GM21737 (cell line): ENCODE measurements around the gene PBLD.
"Not testable (repeated sequence)": the region's sequence is repeated elsewhere in the genome, so short reads cannot be mapped to it uniquely, and the experiment has no call there.

Experiments
- ATAC-seq: cut with Tn5 transposase; IDR thresholded peaks from one replicate; pipeline ENCODE4 v1.9.1; 2021; ENCODE audit warnings: mild to moderate bottlenecking, moderate library complexity; ENCODE audit not compliant: unreplicated experiment

PBLD gene

DNA sequence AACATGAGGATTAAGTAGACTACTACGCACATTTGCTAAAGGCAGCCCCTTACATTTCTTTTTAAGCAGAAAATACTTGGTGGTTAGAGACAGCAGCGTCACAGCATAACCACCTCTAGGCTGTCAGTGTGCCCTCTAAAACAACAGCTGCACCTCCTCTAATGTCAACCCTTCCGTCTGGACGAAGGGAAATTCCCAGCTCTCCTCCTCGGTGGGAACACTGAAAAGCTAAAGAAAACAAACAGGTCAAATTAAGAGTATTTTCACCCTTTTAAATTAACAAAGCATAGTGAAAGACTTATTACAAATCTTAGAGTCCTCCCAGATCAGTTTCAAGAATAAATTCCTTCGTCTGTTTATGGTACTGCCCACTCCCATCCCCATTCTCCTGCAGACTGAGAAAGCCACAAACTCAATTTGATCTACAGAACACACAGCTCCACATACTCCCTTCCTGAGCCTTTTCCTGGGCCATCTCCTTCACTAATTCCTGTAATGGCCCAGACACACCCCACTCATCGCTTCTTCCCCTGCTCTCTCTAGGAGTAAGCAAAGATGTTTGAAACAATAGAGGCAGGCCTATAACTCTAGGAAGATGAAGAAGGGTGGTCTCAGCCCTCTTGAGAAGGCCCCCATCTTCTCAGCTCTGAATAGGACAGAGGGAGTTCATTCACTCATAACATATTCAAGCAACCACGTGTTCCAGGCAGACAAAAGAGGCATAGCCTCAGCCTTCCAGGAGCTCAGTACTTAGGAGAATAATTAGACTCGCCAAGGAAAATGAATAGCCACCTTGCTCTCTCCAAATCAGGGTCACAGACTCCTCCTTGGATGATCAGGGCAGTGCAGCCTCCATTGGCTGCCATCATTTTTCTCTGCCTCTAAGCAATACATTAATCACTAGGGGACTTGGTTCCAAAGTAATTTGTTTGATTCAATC is 48.4 kb downstream of the PBLD start:
- ATAC-seq, result no peak

DNA sequence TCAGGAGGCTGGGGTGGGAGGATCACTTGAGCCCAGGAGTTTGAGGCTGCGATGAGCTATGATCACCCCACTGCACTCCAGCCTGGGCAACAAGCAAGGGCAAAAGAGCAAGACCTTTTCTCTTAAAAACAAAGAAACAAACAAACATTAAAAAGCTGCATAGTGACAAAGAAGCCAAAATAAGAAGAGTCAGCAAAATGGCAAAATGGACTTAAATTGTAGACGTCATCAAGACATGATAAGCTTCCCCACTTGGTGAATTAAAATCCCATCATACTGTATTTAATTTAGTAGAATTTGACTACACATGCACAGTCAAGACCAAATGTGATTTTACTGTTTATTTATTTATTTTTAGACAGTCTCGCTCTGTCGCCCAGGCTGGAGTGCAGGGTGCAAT is 52.0 kb downstream of the PBLD start:
- no peak for ATAC-seq

DNA sequence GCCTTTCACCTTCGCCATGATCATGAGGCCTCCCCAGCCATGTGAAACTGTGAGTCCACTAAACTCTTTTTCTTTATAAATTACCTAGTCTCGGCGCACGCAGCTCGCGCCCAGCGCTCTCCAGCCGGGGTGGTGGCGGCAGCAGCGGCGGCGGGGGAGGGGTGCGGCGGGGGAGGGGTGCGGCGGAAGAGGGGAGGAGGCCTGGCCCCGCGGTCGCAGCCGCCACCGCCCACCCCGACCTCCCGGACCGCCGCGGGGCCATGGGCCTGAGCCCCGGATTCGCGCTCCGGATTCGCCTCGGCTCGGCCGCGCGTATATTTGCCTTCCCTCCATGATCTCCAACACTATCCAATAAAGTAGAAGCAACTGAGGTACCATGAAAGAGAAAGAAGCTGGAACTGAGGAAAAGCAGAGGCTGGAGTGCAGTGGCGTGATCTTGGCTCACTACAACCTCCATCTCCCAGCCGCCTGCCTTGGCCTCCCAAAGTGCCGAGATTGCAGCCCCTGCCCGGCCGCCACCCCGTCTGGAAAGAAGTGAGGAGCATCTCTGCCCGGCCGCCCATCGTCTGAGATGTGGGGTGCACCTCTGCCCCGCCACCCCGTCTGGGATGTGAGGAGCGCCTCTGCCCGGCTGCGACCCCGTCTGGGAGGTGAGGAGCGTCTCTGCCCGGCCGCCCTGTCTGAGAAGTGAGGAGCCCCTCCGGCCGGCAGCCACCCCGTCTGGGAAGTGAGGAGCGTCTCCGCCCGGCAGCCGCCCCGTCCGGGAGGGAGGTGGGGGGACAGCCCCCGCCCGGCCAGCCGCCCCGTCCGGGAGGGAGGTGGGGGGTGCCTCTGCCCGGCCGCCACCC is 53.6 kb downstream of the PBLD start:
- ATAC-seq, result not testable (repeated sequence)

DNA sequence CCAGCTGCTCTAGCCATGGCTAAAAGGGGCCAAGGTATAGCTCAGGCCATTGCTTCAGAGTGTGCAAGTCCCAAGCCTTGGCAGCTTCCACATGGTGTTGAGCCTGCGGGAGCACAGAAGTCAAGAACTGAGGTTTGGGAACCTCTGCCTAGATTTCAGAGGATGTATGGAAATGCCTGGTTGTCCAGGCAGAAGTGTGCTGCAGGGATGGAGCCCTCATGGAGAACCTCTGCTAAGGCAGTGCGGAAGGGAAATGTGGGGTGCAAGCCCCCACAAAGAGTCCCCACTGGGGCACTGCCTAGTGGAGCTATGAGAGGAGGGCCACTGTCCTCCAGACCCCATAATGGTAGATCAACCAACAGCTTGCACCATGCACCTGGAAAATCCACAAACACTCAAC is 54.9 kb downstream of the PBLD start:
- ATAC-seq, result not testable (repeated sequence)

DNA sequence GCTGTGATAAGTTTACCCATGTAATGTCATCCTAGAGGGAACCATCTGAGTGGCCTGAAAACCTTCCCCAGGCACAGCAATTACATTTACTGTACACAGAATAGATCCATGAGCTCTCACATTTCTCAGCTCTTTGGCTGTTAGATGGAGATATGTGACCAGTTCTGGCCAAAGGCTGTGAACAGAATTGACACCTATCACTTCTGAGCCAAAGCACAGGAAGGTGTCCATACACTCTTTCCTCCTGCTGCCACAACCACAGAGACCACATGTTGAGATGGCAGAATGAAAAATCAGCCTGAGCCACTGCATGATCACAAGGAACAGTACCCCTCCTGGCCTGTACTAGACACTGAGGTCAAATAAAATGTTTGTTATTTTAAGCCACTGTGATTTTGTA is 56.5 kb downstream of the PBLD start:
- ATAC-seq, result no peak

DNA sequence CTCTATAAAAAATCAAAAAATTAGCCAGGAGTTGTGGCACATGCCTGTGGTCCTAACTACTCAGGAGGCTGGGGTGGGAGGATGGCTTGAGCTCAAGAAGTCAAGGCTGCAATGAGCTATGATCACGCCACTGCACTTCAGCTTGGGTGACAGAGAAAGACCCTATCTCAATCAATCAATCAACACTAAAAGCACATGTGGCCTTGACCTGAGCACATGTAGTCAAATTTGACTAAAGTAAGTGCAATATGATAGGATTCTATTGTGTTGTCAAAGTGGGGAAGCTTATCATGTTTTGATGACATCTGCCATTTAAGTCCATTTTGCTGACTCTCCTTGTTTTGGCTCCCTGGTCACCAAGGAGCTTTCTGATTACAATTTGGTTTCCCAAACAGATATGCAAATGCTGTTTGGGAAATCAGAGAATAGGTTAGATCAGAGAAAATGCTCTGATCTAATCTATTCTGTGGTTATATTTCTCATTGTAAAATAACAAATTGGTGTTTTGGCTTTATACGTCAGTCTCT is 57.1 kb downstream of the PBLD start:
- ATAC-seq, result no peak

DNA sequence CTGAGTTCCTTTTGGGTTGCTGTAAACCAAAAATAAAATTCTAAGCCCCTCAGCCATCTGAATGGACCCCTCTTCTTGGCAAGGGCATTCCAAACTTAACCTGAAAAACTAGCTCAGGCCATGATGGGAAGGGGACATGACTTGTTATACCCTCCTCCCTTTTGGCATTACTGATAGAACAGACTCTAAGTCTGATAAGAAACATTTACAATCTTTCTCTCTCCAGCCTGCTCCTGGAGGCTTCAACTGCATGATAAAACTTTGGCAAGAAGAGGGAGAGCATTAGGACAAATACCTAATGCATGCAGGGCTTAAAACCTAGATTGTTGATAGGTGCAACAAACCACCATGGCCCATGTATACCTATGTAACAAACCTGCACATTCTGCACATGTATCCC is 59.9 kb downstream of the PBLD start:
- no peak for ATAC-seq

DNA sequence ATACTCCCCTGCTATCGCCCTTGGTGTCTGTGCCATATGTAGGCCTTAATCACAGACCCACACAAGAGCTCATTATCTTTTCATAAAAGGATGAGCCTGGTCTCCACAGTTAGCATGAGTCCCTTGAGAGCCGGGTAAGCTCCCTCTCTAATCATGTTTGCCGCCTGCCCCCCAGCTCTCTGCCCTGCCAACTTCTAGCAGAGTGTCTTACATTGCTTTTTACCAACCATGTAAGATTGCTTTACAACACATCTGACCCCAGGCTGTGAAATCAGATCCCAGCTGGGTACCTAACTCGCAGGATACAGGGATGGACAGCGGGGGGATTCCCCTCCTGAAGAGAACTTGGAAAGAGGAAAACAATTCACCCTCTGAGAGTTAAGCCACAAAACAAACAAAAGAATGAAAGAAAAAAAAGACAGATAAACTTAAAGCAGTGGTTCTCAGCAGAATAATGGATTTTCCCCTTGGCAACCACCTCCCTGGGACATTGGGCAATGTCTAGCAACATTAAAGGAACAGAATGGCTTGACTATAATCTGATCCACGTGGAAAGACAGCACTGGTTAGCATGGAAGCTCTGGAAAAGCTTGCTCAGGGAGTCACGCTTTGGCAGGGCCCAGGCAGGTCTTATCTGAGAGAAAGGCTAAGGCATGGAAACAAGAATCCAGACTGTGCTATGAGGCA is 61.4 kb downstream of the PBLD start:
- no peak for ATAC-seq

DNA sequence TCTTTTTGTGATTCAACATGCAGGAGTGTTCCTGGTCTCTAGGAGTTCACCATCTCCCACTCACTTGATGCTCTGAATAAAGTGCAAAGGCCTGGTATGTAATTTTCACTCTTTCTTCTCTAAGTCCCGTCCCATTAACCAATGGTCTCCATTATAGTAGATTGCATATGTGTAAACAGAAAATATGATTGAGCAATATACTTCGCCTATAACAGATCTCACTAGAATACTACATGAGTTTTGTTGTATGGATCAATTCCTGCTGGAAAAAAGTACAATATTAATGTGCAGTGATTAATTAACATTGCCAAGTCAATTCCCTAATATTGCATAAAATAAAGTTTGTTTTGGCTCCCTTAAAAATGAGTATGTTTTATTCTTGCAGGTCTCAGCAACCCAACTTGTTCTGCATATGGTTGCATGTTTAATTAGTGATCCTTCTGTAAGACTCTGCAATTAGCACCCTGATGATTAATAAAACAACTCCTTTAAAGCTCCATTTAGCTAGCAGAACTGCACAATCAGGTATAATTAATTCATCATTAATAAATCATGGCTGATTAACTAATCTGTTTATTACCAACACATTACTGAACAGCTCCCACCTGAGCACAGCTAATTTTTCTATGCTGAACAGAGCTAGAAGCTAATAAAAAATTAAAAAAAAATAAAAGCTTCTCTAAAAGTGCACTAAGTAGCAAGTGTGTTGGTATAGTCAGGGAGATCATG is 63.0 kb downstream of the PBLD start:
- ATAC-seq, result no peak

DNA sequence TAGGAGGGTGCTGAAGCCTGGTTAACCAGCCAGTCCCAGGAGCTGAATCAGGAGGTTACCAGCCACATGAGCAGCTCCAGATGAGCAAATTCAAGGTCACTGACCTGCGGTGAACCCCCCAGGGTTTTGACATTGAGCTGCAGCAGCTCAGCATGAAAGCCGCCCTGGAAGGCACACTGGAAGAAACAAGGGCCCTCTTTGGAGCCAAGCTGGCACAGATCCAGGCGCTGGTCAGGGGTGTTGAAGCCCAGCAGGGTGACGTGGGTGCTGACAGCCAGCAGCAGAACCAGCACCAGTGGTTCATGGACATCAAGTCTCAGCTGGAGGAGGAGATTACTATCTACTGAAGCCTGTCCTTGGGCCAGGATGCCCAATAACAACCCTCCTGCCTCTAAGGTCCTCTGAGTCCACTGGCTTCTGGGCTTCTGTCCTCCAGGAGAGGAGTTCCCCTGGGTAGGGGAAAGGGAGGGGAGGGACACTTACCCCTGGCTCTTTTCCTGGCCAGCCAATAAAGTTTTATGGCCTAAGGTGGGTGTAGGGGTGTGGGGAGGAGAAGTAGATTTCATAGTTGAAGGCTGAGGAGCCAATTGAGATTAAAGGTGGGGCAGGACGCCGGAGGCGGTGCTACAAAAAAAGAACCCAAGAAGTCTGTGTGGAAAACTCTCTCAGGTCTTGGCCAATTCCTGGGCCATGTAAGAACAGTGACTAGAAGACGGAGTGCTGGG is 71.4 kb downstream of the PBLD start:
- no peak for ATAC-seq

DNA sequence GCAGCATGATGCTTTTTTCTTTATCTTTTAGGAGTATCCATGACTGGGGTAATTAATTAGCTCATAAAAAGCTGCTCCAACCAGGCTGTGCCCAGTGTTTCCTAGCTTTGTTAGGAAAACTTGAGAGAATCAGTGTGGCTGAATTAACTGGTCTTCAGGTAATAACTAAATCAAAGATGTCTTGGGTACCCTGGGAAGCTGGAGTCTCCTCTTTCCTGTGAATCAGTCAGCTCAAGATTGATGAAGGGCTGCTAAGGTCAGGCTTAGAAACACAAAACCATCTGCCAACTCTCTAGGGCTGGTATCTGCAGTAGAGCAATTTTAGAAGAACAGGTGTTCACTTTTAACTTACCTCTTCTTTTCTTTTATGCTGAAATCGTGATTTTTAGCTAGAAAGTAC is 79.4 kb downstream of the PBLD start:
- no peak for ATAC-seq

DNA sequence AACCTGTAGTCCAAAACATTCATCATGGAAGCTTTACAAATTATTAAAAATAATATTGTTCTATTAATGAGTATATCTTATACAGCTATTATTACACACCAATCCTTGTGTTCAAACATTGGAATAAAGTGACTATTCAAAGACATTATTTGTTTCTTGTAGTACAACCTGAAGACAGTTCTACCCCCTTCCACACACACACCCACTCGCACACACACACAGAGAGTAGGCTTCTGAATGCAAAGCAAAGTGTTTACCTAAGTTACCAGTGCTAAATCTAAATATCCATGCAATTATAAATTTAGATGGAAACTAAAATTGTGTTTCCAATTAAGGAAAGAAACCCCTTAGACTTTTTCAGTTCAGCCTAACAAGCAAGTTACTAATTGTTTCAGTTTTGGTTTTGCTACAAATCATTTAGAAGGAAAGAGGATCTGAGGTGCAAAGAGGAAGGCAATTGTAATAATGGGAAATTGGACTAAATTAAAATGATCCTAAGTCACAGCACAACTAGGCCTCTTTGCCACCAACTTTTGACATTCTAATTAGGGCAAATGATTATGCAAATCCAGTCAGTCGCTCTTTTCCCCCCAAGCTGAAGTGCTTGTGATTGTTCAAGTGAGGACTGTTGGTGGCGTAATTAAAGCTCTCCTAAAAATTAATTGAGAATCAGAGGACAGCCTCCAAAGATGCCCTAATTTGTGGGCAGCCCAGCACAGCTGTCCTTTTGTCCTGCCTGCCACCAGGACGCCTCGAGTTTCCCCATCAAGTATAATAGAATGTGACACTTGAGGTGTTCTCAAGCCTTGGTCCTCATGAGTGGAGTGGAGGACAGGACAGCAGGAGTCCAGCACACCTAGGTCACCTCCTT is 80.9 kb downstream of the PBLD start:
- no peak for ATAC-seq

DNA sequence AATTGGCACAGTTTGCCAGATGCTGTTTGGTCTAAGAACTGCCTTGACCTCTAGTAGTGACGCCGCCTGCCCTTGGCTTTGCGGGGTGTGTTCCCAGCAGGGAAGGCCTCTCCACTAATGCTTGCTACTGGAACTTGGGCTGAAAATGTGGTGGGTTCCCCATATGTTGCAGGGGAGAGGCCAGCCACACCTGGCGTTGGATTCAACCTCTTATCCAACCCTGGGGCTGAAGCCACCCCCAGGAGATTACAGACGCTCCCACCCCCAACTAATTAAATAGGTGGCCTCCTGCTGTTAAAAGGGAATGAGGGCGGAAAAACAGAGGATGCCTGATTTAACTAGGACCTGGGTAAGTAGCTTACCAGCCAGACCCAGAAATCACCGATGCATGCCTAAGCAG is 81.6 kb downstream of the PBLD start:
- ATAC-seq, result no peak

DNA sequence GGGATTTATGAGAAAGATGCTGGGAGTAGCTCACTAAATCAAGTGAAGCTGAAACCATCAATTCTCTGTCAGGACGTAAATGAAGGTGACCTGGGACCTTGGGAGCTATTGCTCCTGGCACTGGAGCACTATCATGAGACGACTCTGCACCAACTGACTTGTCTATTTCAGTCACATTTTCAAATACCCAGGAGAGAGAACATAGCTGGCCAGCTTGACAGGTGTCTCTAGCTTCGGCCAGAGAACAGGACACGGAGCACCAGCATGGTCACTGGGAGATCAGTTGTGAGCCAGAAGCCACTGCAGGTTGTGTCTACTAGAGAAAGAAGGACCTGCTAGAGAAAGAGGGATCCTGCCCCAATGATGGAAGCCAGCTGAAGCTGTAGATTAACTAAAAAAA is 83.4 kb downstream of the PBLD start:
- ATAC-seq, result no peak

DNA sequence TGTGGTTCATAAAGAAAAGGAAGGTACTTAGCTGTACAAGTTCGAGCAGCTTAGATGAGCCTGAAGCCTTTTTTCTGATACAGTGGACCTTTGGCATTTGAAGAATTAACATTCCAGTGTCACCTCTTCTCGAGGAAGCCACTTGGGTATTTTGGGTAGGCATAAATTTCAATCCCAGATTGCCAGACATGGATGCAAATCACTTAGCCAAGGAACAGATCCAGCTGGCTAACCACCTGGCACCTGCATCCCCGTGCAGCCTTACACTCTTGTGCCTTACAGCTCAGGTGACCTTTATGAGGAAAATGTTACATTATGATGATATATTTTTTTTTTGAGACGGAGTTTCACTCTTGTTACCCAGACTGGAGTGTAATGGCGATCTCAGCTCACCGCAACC is 84.8 kb downstream of the PBLD start:
- no peak for ATAC-seq

DNA sequence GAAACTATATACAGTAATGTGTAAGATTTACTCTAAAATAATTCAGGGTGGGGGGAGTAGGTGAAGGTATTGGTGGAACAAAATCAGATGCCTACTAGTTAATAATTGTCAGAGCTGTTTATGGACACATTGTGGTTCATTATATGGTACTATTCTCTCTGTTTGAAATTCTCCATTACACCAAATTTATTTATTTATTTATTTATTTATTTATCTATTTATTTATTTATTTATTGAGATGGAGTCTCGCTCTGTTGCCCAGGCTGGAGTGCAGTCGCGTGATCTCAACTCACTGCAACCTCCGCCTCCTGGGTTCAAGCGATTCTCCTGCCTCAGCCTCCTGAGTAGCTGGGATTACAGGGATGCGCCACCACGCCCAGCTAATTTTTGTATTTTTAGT is 86.3 kb downstream of the PBLD start:
- ATAC-seq, result not testable (repeated sequence)

DNA sequence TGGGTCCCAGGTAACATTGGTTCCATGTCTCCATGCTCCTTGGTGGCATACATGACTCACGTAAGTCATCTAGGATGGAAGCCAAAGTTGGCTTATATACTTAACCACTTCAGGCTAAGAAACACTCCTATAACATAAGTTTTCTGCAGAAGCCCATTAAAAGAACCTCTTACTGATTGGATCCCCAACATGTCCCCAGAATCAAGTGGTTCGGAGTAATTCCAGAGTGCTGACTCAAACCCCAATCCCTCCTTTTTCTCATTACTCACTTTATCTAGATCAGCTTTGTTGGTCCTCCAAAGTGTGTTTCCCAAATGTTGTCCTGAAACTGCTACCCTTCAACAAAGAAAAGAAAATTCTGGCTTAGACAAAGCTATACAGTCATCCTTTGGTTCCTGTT is 90.7 kb downstream of the PBLD start:
- no peak for ATAC-seq

DNA sequence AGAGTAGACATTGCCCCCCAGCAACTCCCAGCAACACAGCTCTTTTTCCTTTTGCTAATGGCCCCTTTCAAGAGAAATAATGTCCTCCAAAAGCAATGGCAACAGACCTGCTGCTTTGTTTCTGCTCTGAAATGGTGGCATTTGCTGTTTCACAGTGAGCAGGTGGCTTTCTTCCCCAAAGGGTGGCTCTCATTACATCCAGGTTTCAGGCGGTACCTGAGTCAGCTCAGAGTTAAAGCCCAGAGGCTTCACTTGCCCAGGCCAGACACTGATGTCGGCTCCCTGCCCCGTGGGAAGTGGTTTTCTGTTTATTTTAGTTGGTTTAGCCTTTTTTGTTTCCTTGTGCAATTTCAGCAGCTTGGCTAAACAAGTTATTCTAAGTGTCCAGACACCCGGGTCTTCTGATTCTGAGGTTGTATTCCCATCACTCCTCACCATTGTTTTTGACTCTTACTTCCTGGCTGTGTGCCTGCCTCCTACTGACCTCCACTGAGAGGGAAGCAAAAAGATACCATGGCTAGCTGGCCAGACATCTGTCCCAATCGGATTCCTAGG is 93.1 kb downstream of the PBLD start:
- ATAC-seq, result no peak

DNA sequence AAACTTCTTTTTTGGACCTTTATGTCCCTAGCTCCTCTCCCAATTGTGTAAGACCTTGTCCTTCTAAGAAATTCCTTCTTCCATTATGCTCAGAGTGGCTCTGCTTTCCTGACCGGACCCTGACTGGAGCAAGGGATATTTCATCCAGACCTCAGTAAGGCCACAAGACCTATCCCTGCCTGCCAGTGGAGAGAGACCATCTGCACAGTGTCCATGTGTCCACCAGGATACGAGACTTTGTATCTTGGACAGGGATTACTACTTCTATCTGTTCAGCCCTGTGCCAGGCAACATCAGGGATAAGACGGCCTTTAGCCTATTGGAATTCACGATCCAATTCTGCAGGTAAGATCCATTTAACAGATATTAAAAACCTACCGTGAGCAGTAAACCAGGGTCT is 93.7 kb downstream of the PBLD start:
- ATAC-seq, result no peak
